CD14-positive monocyte (primary cell): ENCODE measurements around the gene CD248. TPM values are rescaled to one million over a fixed set of nuclear protein-coding genes. Genes with fewer than 3 reads are reported as not detected.

Experiments
- DNase-seq, 3 donors: peaks; one replicate each; pipeline ENCODE4 v3.0.0-alpha.2; 2011 to 2022
- H2AFZ ChIP-seq: 2 replicates; pipeline ENCODE4 v1.6.0; 2012; ENCODE audit warnings: mild to moderate bottlenecking, low read depth, low read length, inconsistent platforms; ENCODE audit not compliant: insufficient read depth, poor library complexity, severe bottlenecking
- H3K27ac ChIP-seq, 2 donors: 1 replicate in 1 of 2; 2 replicates in 1 of 2; pipeline ENCODE4 v1.5.1; 2012 to 2013; ENCODE audit warnings: low read length in 2 of 2, control low read depth in 1 of 2, inconsistent platforms in 1 of 2, low read depth in 1 of 2, mild to moderate bottlenecking in 1 of 2
- H3K27me3 ChIP-seq, 2 donors: one replicate each; pipeline versions ENCODE4 v1.6.0 to v1.6.1; 2011 to 2013; ENCODE audit warnings: low read length in 2 of 2; ENCODE audit not compliant: control insufficient read depth in 2 of 2, insufficient read depth in 2 of 2
- H3K36me3 ChIP-seq, 2 donors: replicated peaks in 1 of 2; 1 replicate in 1 of 2; 2 replicates in 1 of 2; pipeline versions ENCODE4 v1.5.1 to v1.6.1; 2012 to 2013; ENCODE audit warnings: low read length in 2 of 2, control low read depth in 1 of 2, inconsistent platforms in 1 of 2, mild to moderate bottlenecking in 1 of 2; ENCODE audit not compliant: insufficient read depth in 2 of 2, control insufficient read depth in 1 of 2
- H3K4me1 ChIP-seq, 2 donors: 1 replicate in 1 of 2; 2 replicates in 1 of 2; pipeline versions ENCODE4 v1.5.1 to v1.6.1; 2012 to 2013; ENCODE audit warnings: low read length in 2 of 2, control low read depth in 1 of 2, inconsistent platforms in 1 of 2, mild to moderate bottlenecking in 1 of 2, moderate library complexity in 1 of 2; ENCODE audit not compliant: insufficient read depth in 2 of 2, control insufficient read depth in 1 of 2
- H3K4me2 ChIP-seq: replicated peaks from 2 replicates; pipeline ENCODE3; 2012; ENCODE audit warnings: low read length, moderate library complexity, mild to moderate bottlenecking; ENCODE audit not compliant: poor library complexity, severe bottlenecking; ENCODE audit errors: extremely low read depth
- H3K4me3 ChIP-seq, 3 experiments: fragments of 200-600 bp in 1 of 3; sonication (generic) in 1 of 3; replicated peaks in 1 of 3; 1 replicate in 2 of 3; 2 replicates in 1 of 3; pipeline ENCODE4 v1.5.1; 2011 to 2013; ENCODE audit warnings: low read length in 3 of 3, mild to moderate bottlenecking in 3 of 3, control low read depth in 2 of 3, low read depth in 2 of 3, inconsistent platforms in 1 of 3, moderate library complexity in 1 of 3
- H3K79me2 ChIP-seq: 2 replicates; pipeline ENCODE4 v1.6.0; 2012; ENCODE audit warnings: mild to moderate bottlenecking, control low read depth, inconsistent platforms, low read length, moderate library complexity; ENCODE audit not compliant: insufficient read depth
- H3K9ac ChIP-seq: 2 replicates; pipeline ENCODE4 v1.6.0; 2017; ENCODE audit warnings: low read length, mild to moderate bottlenecking; ENCODE audit not compliant: insufficient read depth, poor library complexity, severe bottlenecking
- H3K9me3 ChIP-seq, 2 donors: replicated peaks in 1 of 2; 1 replicate in 1 of 2; 2 replicates in 1 of 2; pipeline versions ENCODE4 v1.5.1 to v1.6.1; 2012 to 2013; ENCODE audit warnings: low read length in 2 of 2, control low read depth in 1 of 2; ENCODE audit not compliant: control insufficient read depth in 1 of 2, insufficient read depth in 1 of 2
- H4K20me1 ChIP-seq: 2 replicates; pipeline ENCODE4 v1.6.0; 2012; ENCODE audit warnings: mild to moderate bottlenecking, low read length, control low read depth, moderate library complexity; ENCODE audit not compliant: insufficient read depth
- H3K27ac Mint-ChIP-seq, 7 donors: one replicate each; pipeline ENCODE4 v1.8.0; 2020; ENCODE audit warnings: mild to moderate bottlenecking in 7 of 7, mixed read lengths in 7 of 7, moderate library complexity in 6 of 7, inconsistent platforms in 2 of 7
- H3K27me3 Mint-ChIP-seq, 3 donors: one replicate each; pipeline ENCODE4 v1.8.0; 2021 to 2022; ENCODE audit warnings: low read depth in 3 of 3, mild to moderate bottlenecking in 3 of 3, mixed read lengths in 3 of 3, moderate library complexity in 3 of 3, inconsistent platforms in 1 of 3
- H3K36me3 Mint-ChIP-seq, 2 donors: one replicate each; pipeline ENCODE4 v1.8.0; 2020; ENCODE audit warnings: mixed read lengths in 2 of 2, inconsistent platforms in 1 of 2, mild to moderate bottlenecking in 1 of 2
- H3K4me1 Mint-ChIP-seq: one replicate; pipeline ENCODE4 v1.8.0; 2020; ENCODE audit warnings: mild to moderate bottlenecking, mixed read lengths
- H3K4me3 Mint-ChIP-seq, 2 donors: one replicate each; pipeline ENCODE4 v1.8.0; 2020; ENCODE audit warnings: mild to moderate bottlenecking in 2 of 2, mixed read lengths in 2 of 2, moderate library complexity in 1 of 2
- H3K9me3 Mint-ChIP-seq, 7 donors: one replicate each; pipeline ENCODE4 v1.8.0; 2020 to 2022; ENCODE audit warnings: mixed read lengths in 7 of 7, mild to moderate bottlenecking in 6 of 7, moderate library complexity in 6 of 7, inconsistent platforms in 2 of 7
- WGBS: methylation state at CpG from one replicate; pipeline ENCODE4 v1.1.5; 2013; ENCODE audit warnings: missing lambda C conversion rate; ENCODE audit not compliant: insufficient coverage; 5-methylcytosine and 5-hydroxymethylcytosine counted together
- intact Hi-C, 2 donors: fragments of 100-400 bp; cut with micrococcal nuclease; formaldehyde crosslinking; loops; one replicate each; pipeline versions ENCODE4 v1.15.0 to v1.15.1; 2023
- polyA plus RNA-seq, 3 donors: library from polyadenylated mRNA; depleted of rRNA in 1 of 3; unstranded in 2 of 3; stranded (reverse) in 1 of 3; fragments of 300-500 nt in 2 of 3; fragments of >200 nt in 1 of 3; fragmentation: Illumina TruSeq in 2 of 3; gene quantifications; 1 replicate in 2 of 3; 2 replicates in 1 of 3; pipeline ENCODE4 v1.2.3, GENCODE V29; 2012 to 2021
- TF ChIP-seq, protein P1 (sequence below): fragments of 200-600 bp; IDR thresholded peaks from one replicate; pipeline ENCODE4 v1.8.0; 2022; ENCODE audit warnings: antibody characterized with exemption, mild to moderate bottlenecking

Gene CD248
- polyA plus RNA-seq, 3 donors = 0.05 to 0.13 TPM; not detected in 1

GRCh38 chr11:66339686-66340483 lies 23.0 kb upstream of the CD248 start:
- DNase-seq = peak in 1 of 3 donors; percentile 2
- Mint-ChIP-seq H3K4me3 (no peak overlapping the region), H3K27ac (peak overlapping the region in 1 of 7 donors; percentile 79), H3K9me3 (no peaks in the 10 kb centered on the region), H3K36me3 (peaks cover 53 to 61% of the 10 kb centered on the region in 2 donors), H3K27me3 (no peaks in the 10 kb centered on the region), H3K4me1 (peaks cover 37% of the 10 kb centered on the region)
- Histone ChIP-seq H3K9me3 (no peaks in the 10 kb centered on the region), H4K20me1 (peaks cover 41% of the 10 kb centered on the region), H3K9ac (no peak overlapping the region), H2AFZ (no peak overlapping the region), H3K36me3 (peaks cover 50 to 68% of the 10 kb centered on the region in 2 donors), H3K27me3 (no peaks in the 10 kb centered on the region), H3K4me3 (no peak overlapping the region), H3K4me2 (no peak overlapping the region), H3K79me2 (peaks cover 36% of the 10 kb centered on the region), H3K27ac (no peak overlapping the region), H3K4me1 (peaks cover 33 to 42% of the 10 kb centered on the region in 2 donors)
- TF ChIP-seq, protein P1, sequence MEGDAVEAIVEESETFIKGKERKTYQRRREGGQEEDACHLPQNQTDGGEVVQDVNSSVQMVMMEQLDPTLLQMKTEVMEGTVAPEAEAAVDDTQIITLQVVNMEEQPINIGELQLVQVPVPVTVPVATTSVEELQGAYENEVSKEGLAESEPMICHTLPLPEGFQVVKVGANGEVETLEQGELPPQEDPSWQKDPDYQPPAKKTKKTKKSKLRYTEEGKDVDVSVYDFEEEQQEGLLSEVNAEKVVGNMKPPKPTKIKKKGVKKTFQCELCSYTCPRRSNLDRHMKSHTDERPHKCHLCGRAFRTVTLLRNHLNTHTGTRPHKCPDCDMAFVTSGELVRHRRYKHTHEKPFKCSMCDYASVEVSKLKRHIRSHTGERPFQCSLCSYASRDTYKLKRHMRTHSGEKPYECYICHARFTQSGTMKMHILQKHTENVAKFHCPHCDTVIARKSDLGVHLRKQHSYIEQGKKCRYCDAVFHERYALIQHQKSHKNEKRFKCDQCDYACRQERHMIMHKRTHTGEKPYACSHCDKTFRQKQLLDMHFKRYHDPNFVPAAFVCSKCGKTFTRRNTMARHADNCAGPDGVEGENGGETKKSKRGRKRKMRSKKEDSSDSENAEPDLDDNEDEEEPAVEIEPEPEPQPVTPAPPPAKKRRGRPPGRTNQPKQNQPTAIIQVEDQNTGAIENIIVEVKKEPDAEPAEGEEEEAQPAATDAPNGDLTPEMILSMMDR = no peak
- WGBS = 90% methylated on average over 9 of the region's 14 CpGs
- intact Hi-C loops = no loop called here

- intact Hi-C loops = no loop called here
- peak in 1 of 3 donors; percentile 3 for DNase-seq
- peaks cover 35 to 44% of the 10 kb centered on the region in 2 donors for H3K4me1 ChIP-seq
These were observed 22.4 kb upstream of the CD248 start for GRCh38 chr11:66339162-66339675.

More at GRCh38 chr11:66339162-66339675, 22.4 kb upstream of the CD248 start:
- H2AFZ ChIP-seq = no peak overlapping the region
- no peak overlapping the region for H3K9ac ChIP-seq
- peak overlapping the region in 1 of 2 donors; percentile 12 for H3K27ac ChIP-seq
- Mint-ChIP-seq H3K9me3 (no peaks in the 10 kb centered on the region), H3K4me3 (no peak overlapping the region), H3K27me3 (no peaks in the 10 kb centered on the region), H3K27ac (peak overlapping the region in 4 of 7 donors; percentile 15 to 76 (median 38)), H3K4me1 (peaks cover 35% of the 10 kb centered on the region), H3K36me3 (peaks cover 53 to 62% of the 10 kb centered on the region in 2 donors)
- no peak overlapping the region for H3K4me3 ChIP-seq
- H3K4me2 ChIP-seq = no peak overlapping the region
- peaks cover 43% of the 10 kb centered on the region for H4K20me1 ChIP-seq
- peaks cover 29% of the 10 kb centered on the region for H3K79me2 ChIP-seq
- peaks cover 52 to 69% of the 10 kb centered on the region in 2 donors for H3K36me3 ChIP-seq
- TF ChIP-seq, protein P1 = no peak
- 93% methylated on average over 6 of the region's 6 CpGs for WGBS
- H3K27me3 ChIP-seq = no peaks in the 10 kb centered on the region
- no peaks in the 10 kb centered on the region for H3K9me3 ChIP-seq
